Right lobe of liver (tissue), 4 donors: ENCODE measurements around the gene LSM5.

Experiments
- POLR2A ChIP-seq: fragments of 450-650 bp; IDR thresholded peaks from one replicate; pipeline ENCODE4 v1.6.1; 2017; ENCODE audit warnings: antibody characterized with exemption, mild to moderate bottlenecking
- TF ChIP-seq, protein P1 (sequence below), 4 donors: fragments of 200-600 bp in 3 of 4; fragments of 450-650 bp in 1 of 4; IDR thresholded peaks; one replicate each; pipeline versions ENCODE4 v1.5.1 to v1.8.0; 2016 to 2022; ENCODE audit warnings: antibody characterized with exemption in 4 of 4, mild to moderate bottlenecking in 2 of 4
- donor health status: DM: no; HTN: no; CAD: no.
- donor health status: DM: no; HTN: no; CAD: no.
- donor health status: DM: no; HTN: yes; CAD: no.

DNA sequence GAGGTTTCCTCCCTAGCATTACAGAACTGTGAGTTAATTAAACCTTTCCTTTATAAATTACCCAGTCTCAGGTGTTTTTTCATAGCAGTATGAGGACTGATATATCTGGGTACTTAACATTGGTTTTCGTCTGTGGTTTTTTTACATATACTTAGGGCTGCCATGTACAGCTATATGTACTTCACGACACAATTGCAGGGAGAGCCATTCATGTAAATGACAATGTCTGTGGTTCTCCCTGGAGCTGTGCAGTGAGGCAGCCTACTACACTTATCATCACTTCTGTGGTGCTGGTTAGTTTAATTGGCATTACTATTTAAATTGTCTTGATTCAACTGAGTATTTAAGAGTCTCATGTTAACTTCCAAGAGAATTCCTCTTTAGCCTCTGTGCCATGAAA is 45.8 kb upstream of the LSM5 start:
- TF ChIP-seq, protein P1, sequence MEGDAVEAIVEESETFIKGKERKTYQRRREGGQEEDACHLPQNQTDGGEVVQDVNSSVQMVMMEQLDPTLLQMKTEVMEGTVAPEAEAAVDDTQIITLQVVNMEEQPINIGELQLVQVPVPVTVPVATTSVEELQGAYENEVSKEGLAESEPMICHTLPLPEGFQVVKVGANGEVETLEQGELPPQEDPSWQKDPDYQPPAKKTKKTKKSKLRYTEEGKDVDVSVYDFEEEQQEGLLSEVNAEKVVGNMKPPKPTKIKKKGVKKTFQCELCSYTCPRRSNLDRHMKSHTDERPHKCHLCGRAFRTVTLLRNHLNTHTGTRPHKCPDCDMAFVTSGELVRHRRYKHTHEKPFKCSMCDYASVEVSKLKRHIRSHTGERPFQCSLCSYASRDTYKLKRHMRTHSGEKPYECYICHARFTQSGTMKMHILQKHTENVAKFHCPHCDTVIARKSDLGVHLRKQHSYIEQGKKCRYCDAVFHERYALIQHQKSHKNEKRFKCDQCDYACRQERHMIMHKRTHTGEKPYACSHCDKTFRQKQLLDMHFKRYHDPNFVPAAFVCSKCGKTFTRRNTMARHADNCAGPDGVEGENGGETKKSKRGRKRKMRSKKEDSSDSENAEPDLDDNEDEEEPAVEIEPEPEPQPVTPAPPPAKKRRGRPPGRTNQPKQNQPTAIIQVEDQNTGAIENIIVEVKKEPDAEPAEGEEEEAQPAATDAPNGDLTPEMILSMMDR (IDR thresholded peaks at IDR 0.05) = no peak
- no peak for TF ChIP-seq POLR2A
